HK-2 (cell line): Measurements from ENCODE around the gene FUNDC2.
A peak's percentile ranks its signal among the peaks of the same experiment; 100 is the strongest.

Experiments used
- DNase-seq: peaks from one replicate; pipeline ENCODE4 v3.0.0-alpha.2; 2018; ENCODE audit not compliant: unreplicated experiment

FUNDC2 gene

DNA sequence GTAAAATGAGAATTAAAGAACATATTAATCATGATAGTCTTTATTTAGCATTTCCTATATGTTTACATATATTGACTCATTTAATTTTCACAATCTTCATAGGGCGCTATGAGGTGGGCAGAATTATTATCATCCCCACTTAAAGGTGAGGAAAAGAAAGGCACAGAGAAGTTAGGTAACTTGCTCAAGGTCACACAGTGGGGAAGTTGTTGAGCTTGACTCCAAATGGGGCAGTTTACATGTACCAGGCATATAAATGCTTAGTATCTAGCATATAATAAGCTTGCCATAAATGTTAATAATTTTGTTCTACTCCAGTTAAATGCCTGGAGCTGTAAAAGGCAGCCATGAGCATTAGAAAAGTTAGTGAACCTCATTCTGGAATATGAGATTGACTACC is 42.8 kb downstream of the FUNDC2 start:
- DNase-seq, result no peak

DNA sequence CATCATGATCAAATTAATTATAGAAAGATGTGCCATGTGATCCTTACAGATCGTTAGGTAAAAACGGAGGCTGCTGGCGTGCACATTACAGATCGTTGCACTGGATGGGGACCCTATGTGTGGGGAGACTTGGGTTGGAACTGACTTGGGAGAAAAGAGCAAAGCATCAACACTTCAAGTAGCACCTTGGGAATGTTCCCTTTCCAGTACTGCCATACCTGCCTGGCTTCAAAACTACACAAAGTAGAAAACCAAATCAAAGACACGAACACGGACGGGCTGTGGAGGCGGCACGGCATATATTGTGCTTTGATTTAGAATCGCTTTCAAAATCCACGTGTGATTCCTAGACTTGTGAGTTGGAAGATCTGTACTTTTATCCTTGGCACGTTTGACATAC is 43.4 kb downstream of the FUNDC2 start:
- DNase-seq, result no peak

DNA sequence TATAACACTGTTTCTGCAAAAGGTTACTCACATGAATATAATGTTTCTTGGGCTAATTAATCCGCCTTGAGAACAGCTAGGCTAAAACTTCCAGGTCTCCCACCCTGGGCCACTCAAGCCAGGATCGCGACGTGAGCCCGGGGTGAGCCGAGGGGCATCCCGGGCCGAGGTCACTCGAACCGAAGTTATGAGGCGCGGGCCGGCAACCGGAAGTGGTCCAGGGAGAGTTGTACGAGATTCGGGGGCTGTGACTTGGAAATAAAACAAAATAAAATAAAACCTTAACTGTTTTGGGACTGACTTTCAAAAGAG is 44.0 kb downstream of the FUNDC2 start:
- DNase-seq, result no peak

DNA sequence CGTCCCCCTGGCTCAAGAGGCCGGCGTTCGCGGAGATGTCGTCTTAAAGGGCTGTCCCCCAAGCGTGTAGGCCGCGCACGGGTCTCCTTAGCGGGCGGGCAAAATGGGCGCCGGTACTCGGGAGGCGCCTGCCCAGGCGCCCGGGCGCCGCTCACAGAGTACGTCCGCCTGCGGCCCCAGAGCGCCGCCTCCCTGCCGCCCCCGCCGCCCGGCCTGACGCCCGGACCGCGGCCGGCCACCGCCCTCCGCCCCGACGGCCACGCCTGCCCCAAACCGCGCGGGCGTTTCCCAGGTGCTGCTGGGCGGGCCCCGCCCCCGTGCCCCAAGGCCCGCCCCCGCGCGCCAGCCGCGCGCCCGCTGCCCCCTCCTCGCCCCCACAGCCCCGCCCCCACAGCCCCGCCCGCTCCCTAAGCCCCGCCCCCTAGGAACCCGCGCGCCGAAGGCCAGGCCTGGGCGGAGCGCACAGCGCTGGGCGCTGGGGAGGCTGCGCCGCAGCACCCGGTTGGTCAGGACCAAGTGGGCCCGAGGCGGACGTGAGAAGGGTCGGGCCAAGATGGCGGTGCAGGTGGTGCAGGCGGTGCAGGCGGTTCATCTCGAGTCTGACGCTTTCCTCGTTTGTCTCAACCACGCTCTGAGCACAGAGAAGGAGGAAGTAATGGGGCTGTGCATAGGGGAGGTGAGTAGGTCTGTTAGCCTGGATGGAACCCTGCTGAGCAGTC is 44.5 kb downstream of the FUNDC2 start, which contains the start of the genes BRCC3, CMC4 and MTCP1:
Gene BRCC3 (plus strand): TSS at position 534 of the 719 bp plus-strand sequence. CDS start 20 bp downstream, at position 554.
Gene CMC4 (minus strand): TSS at position 162 of the 719 bp plus-strand sequence. CDS start 7,113 bp downstream, outside the sequence.
Gene MTCP1 (minus strand): TSS at position 162 of the 719 bp plus-strand sequence. CDS start 5,126 bp downstream, outside the sequence.
- peak; percentile 87 for DNase-seq

DNA sequence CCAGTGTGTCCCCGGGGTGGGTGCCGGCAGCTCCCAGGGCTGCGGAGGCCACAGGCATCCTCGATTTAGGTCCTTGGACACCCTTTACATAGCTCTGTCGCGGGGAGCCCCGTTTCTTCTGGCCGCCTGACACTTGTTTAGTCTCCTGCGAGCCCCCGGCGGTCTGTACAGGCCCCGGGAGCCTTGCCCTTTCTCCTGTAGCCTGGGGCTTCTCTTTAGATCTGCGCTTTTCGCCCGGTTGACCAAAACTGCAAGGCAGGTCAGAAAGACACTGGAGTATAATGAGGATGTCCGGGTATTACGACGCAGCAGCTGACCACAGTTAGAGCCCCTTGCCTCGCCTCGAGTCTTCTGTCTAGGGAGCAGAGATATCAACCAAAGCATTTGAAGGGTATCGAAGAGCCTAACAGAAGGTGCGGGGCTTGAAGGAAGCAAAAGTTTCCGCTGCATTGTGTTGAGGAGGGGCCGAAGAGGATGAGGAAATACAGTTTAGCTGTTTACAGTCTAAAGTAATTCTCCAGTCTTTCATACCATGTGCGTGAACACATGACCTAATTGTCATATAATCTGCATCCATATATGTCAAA is 45.1 kb downstream of the FUNDC2 start:
- peak; percentile 32 for DNase-seq

DNA sequence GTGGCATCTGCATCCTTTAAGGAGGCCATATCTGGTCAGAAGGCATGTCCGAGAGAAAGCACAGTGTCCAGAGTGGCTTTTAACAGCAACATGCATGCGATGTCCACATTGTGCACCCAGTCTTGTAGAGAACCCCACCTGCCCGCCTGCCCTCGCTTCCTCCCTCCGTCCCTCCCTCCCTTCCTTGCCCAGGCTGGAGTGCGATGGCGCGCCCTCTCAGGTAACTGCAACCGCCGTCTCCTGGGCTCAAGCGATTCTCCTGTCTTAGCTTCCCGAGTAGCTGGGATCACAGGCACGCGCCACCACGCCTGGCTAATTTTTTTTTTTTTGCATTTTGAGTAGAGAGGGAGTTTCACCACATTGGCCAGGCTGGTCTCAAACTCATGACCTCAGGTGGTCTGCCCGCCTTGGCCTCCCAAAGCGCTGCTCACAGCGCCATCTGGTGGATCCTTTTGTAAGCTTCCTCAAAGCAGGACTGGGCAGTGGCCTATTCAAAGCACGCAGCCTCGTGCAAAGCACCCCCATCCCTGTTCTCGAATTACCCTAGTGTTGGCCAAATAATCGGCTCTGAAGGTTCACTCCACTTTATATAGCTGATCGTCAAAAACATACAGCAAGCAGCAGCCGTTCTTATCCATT is 59.7 kb downstream of the FUNDC2 start:
- peak; percentile 20 for DNase-seq

DNA sequence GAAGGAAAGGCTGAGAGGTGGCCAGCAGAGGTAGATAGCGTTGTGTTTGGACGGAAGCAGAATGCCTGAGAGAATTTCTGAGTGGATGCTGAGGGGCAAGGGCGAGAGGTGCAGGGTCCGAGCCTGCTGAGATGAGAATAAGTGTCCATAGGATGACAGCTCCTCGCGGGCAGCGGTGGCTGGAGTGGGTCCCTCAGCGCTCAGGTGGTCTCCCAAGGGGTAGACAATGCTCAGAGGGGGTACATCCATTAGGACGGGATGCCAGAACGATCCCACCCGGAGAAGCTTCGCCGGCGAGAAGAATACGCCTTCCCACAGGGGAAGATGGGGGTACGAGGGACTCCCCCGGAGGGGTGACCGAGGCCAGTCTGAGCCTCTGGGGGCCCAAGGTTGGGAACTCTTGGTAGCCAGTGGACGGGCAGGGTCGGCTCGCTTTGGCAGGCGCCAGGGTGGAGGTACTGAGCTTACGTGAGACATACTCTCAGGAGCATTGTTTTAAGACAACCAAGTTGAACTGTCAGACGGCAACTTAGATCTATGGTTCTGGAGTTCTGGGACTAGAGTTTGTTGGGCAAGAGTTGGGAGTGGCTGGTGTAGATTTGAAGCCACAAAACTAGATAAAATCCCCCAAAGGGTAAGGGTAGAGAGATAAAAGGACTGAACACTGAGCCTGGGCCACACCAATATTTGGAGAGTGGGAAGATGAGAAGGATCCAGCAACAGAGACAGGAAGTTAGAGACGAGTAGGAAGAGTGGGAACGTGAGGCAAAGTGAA is 60.5 kb downstream of the FUNDC2 start:
- no peak for DNase-seq

DNA sequence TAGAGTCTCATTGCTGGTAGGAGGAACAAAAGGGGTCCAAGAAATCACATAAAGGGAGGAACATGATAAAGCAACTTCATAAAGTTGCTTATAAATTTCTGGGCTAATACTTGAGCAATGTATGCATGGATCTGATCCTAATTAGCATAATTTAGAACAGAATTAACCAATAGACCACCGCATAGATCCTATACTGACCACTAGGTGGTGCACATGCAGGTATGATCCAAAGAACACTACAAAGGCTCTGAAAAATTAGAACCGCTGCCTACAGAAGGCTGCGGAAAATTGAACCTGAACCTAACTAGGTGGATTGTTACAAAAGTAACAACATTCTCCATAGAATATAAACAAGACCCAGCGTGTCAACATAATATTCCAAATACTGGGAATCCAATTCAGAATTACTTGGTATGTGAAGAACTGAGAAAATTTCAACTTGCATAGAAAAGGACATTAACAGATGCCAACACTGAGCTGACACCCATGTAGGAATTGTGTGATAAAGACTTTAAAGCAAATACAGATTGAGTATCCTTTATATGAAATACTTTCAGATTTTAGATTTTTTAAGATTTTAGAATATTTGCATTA is 67.9 kb downstream of the FUNDC2 start:
- DNase-seq, result no peak

DNA sequence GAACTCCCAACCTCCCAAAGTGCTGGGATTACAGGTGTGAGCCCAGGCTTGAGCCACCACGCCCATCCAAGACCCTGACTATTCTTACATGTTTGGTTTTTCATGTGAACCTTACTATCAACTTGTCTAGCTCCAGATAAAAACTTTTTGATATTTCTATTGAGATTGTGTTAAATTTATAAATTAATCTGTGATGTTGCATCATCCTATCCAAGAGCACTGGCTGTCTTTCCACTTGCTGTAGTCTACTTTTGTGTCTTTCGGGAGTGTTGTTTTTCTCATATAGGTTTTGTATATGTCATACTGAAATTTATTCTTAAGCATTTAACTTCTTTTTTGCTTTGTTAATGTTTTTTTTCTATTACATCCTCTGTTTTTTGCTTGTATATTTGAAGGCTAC is 79.3 kb downstream of the FUNDC2 start:
- no peak for DNase-seq

DNA sequence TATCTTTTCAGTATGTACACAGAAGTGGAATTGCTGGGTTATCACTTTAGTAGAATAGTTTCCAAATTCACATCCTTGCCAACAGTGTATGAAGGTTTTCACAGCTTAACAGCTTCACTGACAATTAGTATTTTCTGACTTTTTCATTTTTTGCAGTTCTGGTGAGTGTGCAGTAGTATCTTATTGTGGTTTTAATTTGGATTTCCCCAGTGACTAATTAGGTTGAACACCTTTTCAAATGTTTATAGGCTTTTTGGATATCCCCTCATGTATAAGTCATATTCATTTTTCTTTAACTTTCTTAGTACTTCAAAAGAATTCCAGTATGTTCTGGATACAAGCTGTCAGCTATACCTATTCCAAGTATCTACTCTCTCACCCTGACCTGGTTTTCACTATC is 81.8 kb downstream of the FUNDC2 start:
- no peak for DNase-seq
